ENCODE data around the gene SOCS3.

The SOCS3 gene

DNA sequence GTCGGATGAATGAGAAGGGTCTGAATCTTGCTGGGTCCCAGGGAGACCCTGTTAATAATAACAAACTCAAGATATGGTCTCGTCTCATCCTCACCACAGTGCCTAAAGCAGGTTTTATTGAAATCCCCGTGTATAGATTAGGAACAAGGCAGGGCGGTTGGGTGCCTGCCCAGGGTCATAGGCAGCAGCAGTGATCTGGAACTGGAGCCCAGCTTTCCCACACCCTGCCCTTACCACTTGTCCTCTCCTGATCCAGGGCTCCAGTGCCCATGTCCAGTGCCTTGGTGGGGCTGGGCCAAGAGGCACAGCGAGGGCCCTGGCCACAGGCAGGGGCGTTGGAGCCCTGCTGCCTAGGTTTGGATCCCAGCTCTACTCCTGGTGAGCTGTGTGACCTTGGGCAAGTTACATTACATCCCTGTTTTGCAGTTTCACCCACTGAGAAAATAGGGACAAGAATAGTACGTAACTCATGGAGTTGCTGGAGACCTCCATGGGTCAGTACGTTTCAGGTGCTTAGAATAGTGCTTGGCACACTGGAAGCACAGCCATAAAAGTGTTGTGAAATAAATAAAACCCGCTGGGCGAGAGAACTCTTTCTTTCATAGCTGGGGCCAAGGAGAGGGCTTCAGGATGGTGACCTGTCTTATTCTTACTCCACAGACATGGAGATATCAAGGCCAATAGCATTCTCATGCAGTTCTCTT lies 13.9 kb downstream of the SOCS3 start:
- CTCF ChIA-PET: interaction anchor here (1.0 to 3.5 kb wide), 2 partner anchors 15 to 77 kb away, joined by 4 to 13 read pairs; no protein-coding TSS in a partner anchor
- POLR2A ChIA-PET: no interaction called here

DNA sequence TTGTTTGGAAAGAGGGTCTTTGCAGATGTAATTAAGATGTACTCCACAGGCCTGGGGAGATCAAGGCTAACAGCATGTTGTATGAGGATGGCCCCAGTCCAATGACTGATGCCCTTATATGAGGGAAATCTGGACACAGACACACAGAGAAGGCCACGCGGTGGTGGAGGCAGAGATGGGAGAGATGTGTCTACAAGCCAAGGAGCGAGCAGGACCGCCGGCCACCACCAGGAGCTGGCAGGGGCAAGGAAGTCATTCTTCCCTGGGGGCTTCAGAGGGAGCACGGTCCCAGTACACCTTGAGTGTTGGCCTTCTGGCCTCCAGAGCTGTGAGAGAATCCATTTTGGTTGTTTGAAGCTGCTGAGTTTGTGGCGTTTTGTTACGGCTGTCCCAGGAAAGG lies 14.7 kb downstream of the SOCS3 start:
- H3K4me1 ChIP-seq (ENCODE audit: control insufficient read depth, insufficient read depth, low read length): peaks cover 6% of the 10 kb centered on the region; the same call in 1 of the 2 replicates
- H3K36me3 ChIP-seq (ENCODE audit: control insufficient read depth in 2 of 2, insufficient read depth in 1 of 2, low read length in 2 of 2): no peaks in the 10 kb centered on the region
- H3K27ac ChIP-seq (ENCODE audit: extremely low read depth, low read depth, low read length): no peak overlapping the region
- no peaks in the 10 kb centered on the region for H3K9me3 ChIP-seq (ENCODE audit: control insufficient read depth, insufficient read depth, low read depth, low read length)
- POLR2A ChIA-PET: interaction anchor here (1.8 kb wide), 1 partner anchor 15 kb away, joined by 7 read pairs; the partner anchor contains the start of gene SOCS3
- CTCF ChIA-PET: interaction anchor here (1.0 to 2.1 kb wide), 4 partner anchors 9 to 77 kb away, joined by 3 to 9 read pairs (median 4); no protein-coding TSS in a partner anchor
- H3K4me3 ChIP-seq (ENCODE audit: low read depth, low read length): no peak overlapping the region
- TF ChIP-seq, protein P1, sequence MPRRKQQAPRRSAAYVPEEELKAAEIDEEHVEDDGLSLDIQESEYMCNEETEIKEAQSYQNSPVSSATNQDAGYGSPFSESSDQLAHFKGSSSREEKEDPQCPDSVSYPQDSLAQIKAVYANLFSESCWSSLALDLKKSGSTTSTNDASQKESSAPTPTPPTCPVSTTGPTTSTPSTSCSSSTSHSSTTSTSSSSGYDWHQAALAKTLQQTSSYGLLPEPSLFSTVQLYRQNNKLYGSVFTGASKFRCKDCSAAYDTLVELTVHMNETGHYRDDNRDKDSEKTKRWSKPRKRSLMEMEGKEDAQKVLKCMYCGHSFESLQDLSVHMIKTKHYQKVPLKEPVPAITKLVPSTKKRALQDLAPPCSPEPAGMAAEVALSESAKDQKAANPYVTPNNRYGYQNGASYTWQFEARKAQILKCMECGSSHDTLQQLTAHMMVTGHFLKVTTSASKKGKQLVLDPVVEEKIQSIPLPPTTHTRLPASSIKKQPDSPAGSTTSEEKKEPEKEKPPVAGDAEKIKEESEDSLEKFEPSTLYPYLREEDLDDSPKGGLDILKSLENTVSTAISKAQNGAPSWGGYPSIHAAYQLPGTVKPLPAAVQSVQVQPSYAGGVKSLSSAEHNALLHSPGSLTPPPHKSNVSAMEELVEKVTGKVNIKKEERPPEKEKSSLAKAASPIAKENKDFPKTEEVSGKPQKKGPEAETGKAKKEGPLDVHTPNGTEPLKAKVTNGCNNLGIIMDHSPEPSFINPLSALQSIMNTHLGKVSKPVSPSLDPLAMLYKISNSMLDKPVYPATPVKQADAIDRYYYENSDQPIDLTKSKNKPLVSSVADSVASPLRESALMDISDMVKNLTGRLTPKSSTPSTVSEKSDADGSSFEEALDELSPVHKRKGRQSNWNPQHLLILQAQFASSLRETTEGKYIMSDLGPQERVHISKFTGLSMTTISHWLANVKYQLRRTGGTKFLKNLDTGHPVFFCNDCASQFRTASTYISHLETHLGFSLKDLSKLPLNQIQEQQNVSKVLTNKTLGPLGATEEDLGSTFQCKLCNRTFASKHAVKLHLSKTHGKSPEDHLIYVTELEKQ (tag by site-specific recombination; IDR thresholded peaks at IDR 0.05; ENCODE audit: borderline replicate concordance): no peak
- no peak for TF ChIP-seq ZNF621 (tag by site-specific recombination; IDR thresholded peaks at IDR 0.05)
- TF ChIP-seq ZBTB7A (tag by site-specific recombination; IDR thresholded peaks at IDR 0.05; ENCODE audit: low read depth): no peak
- no peak for TF ChIP-seq WT1 (tag by site-specific recombination; IDR thresholded peaks at IDR 0.05)
- TF ChIP-seq, protein P2, sequence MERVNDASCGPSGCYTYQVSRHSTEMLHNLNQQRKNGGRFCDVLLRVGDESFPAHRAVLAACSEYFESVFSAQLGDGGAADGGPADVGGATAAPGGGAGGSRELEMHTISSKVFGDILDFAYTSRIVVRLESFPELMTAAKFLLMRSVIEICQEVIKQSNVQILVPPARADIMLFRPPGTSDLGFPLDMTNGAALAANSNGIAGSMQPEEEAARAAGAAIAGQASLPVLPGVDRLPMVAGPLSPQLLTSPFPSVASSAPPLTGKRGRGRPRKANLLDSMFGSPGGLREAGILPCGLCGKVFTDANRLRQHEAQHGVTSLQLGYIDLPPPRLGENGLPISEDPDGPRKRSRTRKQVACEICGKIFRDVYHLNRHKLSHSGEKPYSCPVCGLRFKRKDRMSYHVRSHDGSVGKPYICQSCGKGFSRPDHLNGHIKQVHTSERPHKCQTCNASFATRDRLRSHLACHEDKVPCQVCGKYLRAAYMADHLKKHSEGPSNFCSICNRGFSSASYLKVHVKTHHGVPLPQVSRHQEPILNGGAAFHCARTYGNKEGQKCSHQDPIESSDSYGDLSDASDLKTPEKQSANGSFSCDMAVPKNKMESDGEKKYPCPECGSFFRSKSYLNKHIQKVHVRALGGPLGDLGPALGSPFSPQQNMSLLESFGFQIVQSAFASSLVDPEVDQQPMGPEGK (tag by site-specific recombination; IDR thresholded peaks at IDR 0.05): no peak

More for the DNA sequence above, 13.9 kb downstream of the SOCS3 start:
- Histone ChIP-seq H3K4me3 (ENCODE audit: low read depth, low read length) (no peak overlapping the region), H3K9me3 (ENCODE audit: control insufficient read depth, insufficient read depth, low read depth, low read length) (no peaks in the 10 kb centered on the region), H3K36me3 (ENCODE audit: control insufficient read depth in 2 of 2, insufficient read depth in 1 of 2, low read length in 2 of 2) (no peaks in the 10 kb centered on the region), H3K27ac (ENCODE audit: extremely low read depth, low read depth, low read length) (no peak overlapping the region), H3K4me1 (ENCODE audit: control insufficient read depth, insufficient read depth, low read length) (peaks cover 6% of the 10 kb centered on the region; the same call in 1 of the 2 replicates)
- TF ChIP-seq ZNF37A (tag by site-specific recombination; IDR thresholded peaks at IDR 0.05) (no peak), HOXA7 (CRISPR knock-in tag; IDR thresholded peaks at IDR 0.05; ENCODE audit: borderline replicate concordance) (no peak), ZNF175 (tag by site-specific recombination; IDR thresholded peaks at IDR 0.05) (no peak), ZNF354C (tag by site-specific recombination; IDR thresholded peaks at IDR 0.05; ENCODE audit: borderline replicate concordance, low read depth) (no peak), KLF10 (tag by site-specific recombination; IDR thresholded peaks at IDR 0.05) (no peak), HOXD13 (CRISPR knock-in tag; IDR thresholded peaks at IDR 0.05; ENCODE audit: borderline replicate concordance) (no peak), KLF1 (tag by site-specific recombination; IDR thresholded peaks at IDR 0.05) (no peak), ZNF585B (tag by site-specific recombination; IDR thresholded peaks at IDR 0.05) (no peak), ZIC2 (tag by site-specific recombination; IDR thresholded peaks at IDR 0.05) (no peak), ZNF311 (tag by site-specific recombination; IDR thresholded peaks at IDR 0.05; ENCODE audit: borderline replicate concordance) (no peak), ZNF473 (tag by site-specific recombination; IDR thresholded peaks at IDR 0.05) (no peak), ZNF623 (tag by site-specific recombination; IDR thresholded peaks at IDR 0.05) (no peak), ZNF423 (tag by site-specific recombination; IDR thresholded peaks at IDR 0.05) (no peak), ZNF677 (tag by site-specific recombination; IDR thresholded peaks at IDR 0.05) (no peak), RBAK (tag by site-specific recombination; IDR thresholded peaks at IDR 0.05) (no peak)
- TF ChIP-seq, protein P3, sequence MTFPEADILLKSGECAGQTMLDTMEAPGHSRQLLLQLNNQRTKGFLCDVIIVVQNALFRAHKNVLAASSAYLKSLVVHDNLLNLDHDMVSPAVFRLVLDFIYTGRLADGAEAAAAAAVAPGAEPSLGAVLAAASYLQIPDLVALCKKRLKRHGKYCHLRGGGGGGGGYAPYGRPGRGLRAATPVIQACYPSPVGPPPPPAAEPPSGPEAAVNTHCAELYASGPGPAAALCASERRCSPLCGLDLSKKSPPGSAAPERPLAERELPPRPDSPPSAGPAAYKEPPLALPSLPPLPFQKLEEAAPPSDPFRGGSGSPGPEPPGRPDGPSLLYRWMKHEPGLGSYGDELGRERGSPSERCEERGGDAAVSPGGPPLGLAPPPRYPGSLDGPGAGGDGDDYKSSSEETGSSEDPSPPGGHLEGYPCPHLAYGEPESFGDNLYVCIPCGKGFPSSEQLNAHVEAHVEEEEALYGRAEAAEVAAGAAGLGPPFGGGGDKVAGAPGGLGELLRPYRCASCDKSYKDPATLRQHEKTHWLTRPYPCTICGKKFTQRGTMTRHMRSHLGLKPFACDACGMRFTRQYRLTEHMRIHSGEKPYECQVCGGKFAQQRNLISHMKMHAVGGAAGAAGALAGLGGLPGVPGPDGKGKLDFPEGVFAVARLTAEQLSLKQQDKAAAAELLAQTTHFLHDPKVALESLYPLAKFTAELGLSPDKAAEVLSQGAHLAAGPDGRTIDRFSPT (tag by site-specific recombination; IDR thresholded peaks at IDR 0.05): no peak
- TF ChIP-seq, protein P4, sequence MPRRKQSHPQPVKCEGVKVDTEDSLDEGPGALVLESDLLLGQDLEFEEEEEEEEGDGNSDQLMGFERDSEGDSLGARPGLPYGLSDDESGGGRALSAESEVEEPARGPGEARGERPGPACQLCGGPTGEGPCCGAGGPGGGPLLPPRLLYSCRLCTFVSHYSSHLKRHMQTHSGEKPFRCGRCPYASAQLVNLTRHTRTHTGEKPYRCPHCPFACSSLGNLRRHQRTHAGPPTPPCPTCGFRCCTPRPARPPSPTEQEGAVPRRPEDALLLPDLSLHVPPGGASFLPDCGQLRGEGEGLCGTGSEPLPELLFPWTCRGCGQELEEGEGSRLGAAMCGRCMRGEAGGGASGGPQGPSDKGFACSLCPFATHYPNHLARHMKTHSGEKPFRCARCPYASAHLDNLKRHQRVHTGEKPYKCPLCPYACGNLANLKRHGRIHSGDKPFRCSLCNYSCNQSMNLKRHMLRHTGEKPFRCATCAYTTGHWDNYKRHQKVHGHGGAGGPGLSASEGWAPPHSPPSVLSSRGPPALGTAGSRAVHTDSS (tag by site-specific recombination; IDR thresholded peaks at IDR 0.05): no peak
- TF ChIP-seq, protein P1 (tag by site-specific recombination; IDR thresholded peaks at IDR 0.05; ENCODE audit: borderline replicate concordance): no peak
- TF ChIP-seq, protein P5, sequence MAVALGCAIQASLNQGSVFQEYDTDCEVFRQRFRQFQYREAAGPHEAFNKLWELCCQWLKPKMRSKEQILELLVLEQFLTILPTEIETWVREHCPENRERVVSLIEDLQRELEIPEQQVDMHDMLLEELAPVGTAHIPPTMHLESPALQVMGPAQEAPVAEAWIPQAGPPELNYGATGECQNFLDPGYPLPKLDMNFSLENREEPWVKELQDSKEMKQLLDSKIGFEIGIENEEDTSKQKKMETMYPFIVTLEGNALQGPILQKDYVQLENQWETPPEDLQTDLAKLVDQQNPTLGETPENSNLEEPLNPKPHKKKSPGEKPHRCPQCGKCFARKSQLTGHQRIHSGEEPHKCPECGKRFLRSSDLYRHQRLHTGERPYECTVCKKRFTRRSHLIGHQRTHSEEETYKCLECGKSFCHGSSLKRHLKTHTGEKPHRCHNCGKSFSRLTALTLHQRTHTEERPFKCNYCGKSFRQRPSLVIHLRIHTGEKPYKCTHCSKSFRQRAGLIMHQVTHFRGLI (tag by site-specific recombination; IDR thresholded peaks at IDR 0.05): no peak
